Measurements from ENCODE around the gene RMP24.

Gene RMP24

DNA sequence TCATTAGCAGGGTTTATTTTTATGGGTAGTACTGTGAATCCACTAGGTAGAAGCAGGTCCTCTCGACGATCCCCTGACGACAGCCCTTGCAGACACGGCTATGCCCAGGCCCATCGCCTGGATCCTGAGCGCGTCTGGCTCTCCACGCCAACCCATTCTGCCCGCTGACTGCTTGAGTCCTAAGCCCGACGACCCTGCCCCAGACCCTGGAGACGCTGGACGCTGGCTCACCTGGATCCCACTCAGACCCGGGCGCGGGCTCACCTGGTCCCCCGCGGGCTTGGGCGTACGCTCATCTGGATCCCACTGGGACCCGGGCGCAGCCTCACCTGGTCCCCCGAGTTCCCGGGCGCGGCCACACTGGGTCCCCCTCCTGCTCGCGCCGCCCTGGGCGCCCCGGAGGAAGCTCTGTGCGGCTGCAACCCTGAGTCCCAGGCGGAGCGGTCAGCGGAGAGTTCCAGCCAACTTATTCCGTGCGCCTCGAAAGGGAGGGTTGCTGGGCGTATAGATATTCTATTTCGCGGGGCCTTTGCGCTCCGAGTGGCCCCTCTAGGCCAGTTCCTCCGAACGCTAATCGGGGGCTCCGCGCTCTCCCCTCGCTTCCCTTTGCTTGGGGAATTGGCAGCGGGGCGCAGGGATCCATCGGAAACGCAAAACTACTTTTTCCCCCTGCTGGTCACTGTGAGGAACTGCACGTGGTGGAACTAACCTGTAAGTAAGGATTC lies 22.4 kb upstream of the RMP24 start:
- H3K4ac ChIP-seq (ENCODE audit: low read depth, low read length) = no peak overlapping the region
- no peak overlapping the region for H4K91ac ChIP-seq (ENCODE audit: insufficient read length, low read depth, low read length)
- H2AK5ac ChIP-seq (ENCODE audit: insufficient read length, low read length) = no peak overlapping the region
- peak overlapping the region in 2 of 3 experiments; percentile 46 to 77; a peak in 5 of 7 replicates for H3K27ac Mint-ChIP-seq
- H2BK120ac ChIP-seq (ENCODE audit: low read depth, low read length, poor library complexity, severe bottlenecking) = no peak overlapping the region
- H3K18ac ChIP-seq (ENCODE audit: insufficient read length, low read depth, low read length) = peak overlapping the region; percentile 79
- TF ChIP-seq, protein P1, sequence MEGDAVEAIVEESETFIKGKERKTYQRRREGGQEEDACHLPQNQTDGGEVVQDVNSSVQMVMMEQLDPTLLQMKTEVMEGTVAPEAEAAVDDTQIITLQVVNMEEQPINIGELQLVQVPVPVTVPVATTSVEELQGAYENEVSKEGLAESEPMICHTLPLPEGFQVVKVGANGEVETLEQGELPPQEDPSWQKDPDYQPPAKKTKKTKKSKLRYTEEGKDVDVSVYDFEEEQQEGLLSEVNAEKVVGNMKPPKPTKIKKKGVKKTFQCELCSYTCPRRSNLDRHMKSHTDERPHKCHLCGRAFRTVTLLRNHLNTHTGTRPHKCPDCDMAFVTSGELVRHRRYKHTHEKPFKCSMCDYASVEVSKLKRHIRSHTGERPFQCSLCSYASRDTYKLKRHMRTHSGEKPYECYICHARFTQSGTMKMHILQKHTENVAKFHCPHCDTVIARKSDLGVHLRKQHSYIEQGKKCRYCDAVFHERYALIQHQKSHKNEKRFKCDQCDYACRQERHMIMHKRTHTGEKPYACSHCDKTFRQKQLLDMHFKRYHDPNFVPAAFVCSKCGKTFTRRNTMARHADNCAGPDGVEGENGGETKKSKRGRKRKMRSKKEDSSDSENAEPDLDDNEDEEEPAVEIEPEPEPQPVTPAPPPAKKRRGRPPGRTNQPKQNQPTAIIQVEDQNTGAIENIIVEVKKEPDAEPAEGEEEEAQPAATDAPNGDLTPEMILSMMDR (conservative IDR thresholded peaks at IDR 0.05) = peak; percentile 94
- H3K4me1 ChIP-seq (ENCODE audit: insufficient read depth, low read length) = no peaks in the 10 kb centered on the region
- H3K4me1 Mint-ChIP-seq = peaks cover 31 to 36% of the 10 kb centered on the region in 2 experiments
- peaks cover 9% of the 10 kb centered on the region for H3K23me2 ChIP-seq (ENCODE audit: insufficient read length, low read depth, low read length, poor library complexity, severe bottlenecking)
- H3K56ac ChIP-seq (ENCODE audit: insufficient read length, low read depth, low read length) = no peak overlapping the region
- no peak overlapping the region for H2BK20ac ChIP-seq (ENCODE audit: low read depth, low read length, poor library complexity, severe bottlenecking)
- H2BK5ac ChIP-seq (ENCODE audit: insufficient read length, low read length) = no peak overlapping the region
- no peak overlapping the region for H4K8ac ChIP-seq (replicated peaks; ENCODE audit: insufficient read length, low read depth, low read length)
- H3K79me1 ChIP-seq (ENCODE audit: insufficient read depth, low read depth, low read length, poor library complexity, severe bottlenecking) = no peaks in the 10 kb centered on the region
- H3K23ac ChIP-seq (ENCODE audit: insufficient read length, low read depth, low read length) = no peak overlapping the region
- no peak overlapping the region for H2BK12ac ChIP-seq (ENCODE audit: insufficient read length, low read depth, low read length)
- no peaks in the 10 kb centered on the region for H3K9me3 ChIP-seq (ENCODE audit: control insufficient read depth, low read depth, low read length)
- peak; percentile 71 for DNase-seq
- H3K9me3 Mint-ChIP-seq = peaks cover 5 to 9% of the 10 kb centered on the region in 2 experiments; a peak in 2 of 5 replicates
- no peak overlapping the region for H4K5ac ChIP-seq (ENCODE audit: insufficient read length, low read depth, low read length)
- H3K4me2 ChIP-seq (ENCODE audit: insufficient read depth, insufficient read length, low read length) = peak overlapping the region; percentile 86
- H4K20me1 ChIP-seq (ENCODE audit: control insufficient read depth, insufficient read depth, insufficient read length) = no peaks in the 10 kb centered on the region
- peak overlapping the region; percentile 68 for H3K9ac ChIP-seq (ENCODE audit: extremely low read depth, insufficient read length, low read length)
- peaks cover 2 to 14% (median 9%) of the 10 kb centered on the region in 3 experiments; a peak in 5 of 7 replicates for H3K36me3 Mint-ChIP-seq (ENCODE audit: insufficient read depth in 1 of 3, low read depth in 3 of 3)
- H3T11ph ChIP-seq (ENCODE audit: low read length) = no peak overlapping the region
- H3K27ac ChIP-seq (ENCODE audit: insufficient read length, low read depth, low read length) = no peak overlapping the region
- no peaks in the 10 kb centered on the region for H3K27me3 ChIP-seq (ENCODE audit: insufficient read depth, low read length)
- no peak overlapping the region for H2BK15ac ChIP-seq (ENCODE audit: low read depth, low read length)
- peak overlapping the region; percentile 76 to 80 for H3K4me3 Mint-ChIP-seq
- H3K79me2 ChIP-seq (ENCODE audit: insufficient read depth, low read length) = peaks cover 10% of the 10 kb centered on the region; the same call in 1 of the 2 replicates
- H2AFZ ChIP-seq (ENCODE audit: low read length) = no peak overlapping the region
- no peaks in the 10 kb centered on the region for H3K27me3 Mint-ChIP-seq (ENCODE audit: low read depth)
- WGBS (ENCODE audit: extremely low coverage, insufficient read length, low lambda C conversion rate) = no CpG with 5 or more reads among the region's 54 CpGs
- peak overlapping the region; percentile 93 for H3K14ac ChIP-seq (ENCODE audit: insufficient read depth, low read length)

All from H9 (cell line).